SK-N-MC (cell line): Measurements from ENCODE around the gene MET.

Experiments used
- EZH2 ChIP-seq: fragments of 200-600 bp; sonication (generic); IDR thresholded peaks from one replicate; pipeline ENCODE4 v1.6.1; 2017; ENCODE audit warnings: antibody characterized with exemption
- FOXP2 ChIP-seq: optimal IDR thresholded peaks from 2 replicates; pipeline ENCODE3; 2011; ENCODE audit warnings: mild to moderate bottlenecking, moderate library complexity; ENCODE audit not compliant: insufficient read depth; ENCODE audit errors: extremely low read length, control extremely low read depth
- POLR2AphosphoS5 ChIP-seq: IDR thresholded peaks from 2 replicates; pipeline ENCODE4 v1.6.1; 2012; ENCODE audit warnings: mild to moderate bottlenecking, low read depth, low read length, borderline replicate concordance

- no peak for TF ChIP-seq POLR2AphosphoS5
- TF ChIP-seq EZH2: no peak
- no peak for TF ChIP-seq FOXP2
Measured at GRCh38 chr7:116686033-116686432, 14.0 kb downstream of the MET start.
